HCT116 (cell line): ENCODE data around the gene PEMT. TPM values are rescaled to one million over a fixed set of nuclear protein-coding genes. Genes with fewer than 3 reads are reported as not detected.

Source experiments
- ATAC-seq: fragments of 200-7000 bp; cut with Tn5 transposase; 2 replicates; pipeline ENCODE4 v1.9.1; 2020; ENCODE audit warnings: mild to moderate bottlenecking, moderate library complexity
- BruUV-seq: library from RNA; stranded (reverse); fragments of 400-500 nt; replicated peaks from 2 replicates; lab custom pipeline; 2021; lab: Mats Ljungman, UMichigan
- CTCF ChIA-PET: fragments of 300-600 bp; sonication (Branson Sonifier 250); formaldehyde crosslinking; loops from one replicate; lab custom pipeline; 2021; ENCODE audit warnings: antibody characterized with exemption; lab: Charles Lee
- POLR2A ChIA-PET: fragments of 300-600, 350-600 bp; sonication (Branson Sonifier 250); formaldehyde crosslinking; loops from one replicate; lab custom pipeline; 2021; ENCODE audit warnings: antibody characterized with exemption; lab: Charles Lee
- RAD21 ChIA-PET, 2 experiments: fragments of 300-600 bp; sonication (Branson Sonifier 250); formaldehyde crosslinking; loops; one replicate each; lab custom pipeline; 2023; ENCODE audit warnings: low total read pairs in 2 of 2; ENCODE audit not compliant: uncharacterized antibody in 2 of 2, unreplicated experiment in 2 of 2, low non-redundant PET in 1 of 2; lab: Charles Lee
- DNase-seq: peaks from one replicate; pipeline ENCODE4 v3.0.0-alpha.2; 2010; ENCODE audit warnings: low read depth, low spot score
- H2AFZ ChIP-seq: fragments of 200-600 bp; shearing (Covaris generic), sonication (generic); 2 replicates; pipeline ENCODE4 v1.6.1; 2017; ENCODE audit warnings: low read depth, mixed run types, mixed read lengths, antibody characterized with exemption, low read length; ENCODE audit not compliant: poor library complexity, severe bottlenecking
- H3K27ac ChIP-seq: 2 replicates; pipeline ENCODE4 v1.5.1; 2012; ENCODE audit warnings: low read depth, low read length
- H3K27me3 ChIP-seq: fragments of 200-600 bp; sonication (generic); 2 replicates; pipeline ENCODE4 v1.6.1; 2016; ENCODE audit warnings: mixed run types, low read length, mixed read lengths; ENCODE audit not compliant: insufficient read depth
- H3K36me3 ChIP-seq, 2 experiments: fragments of 200-500 bp in 1 of 2; fragments of 200-600 bp in 1 of 2; sonication (Bioruptor generic) in 1 of 2; sonication (generic) in 1 of 2; 2 replicates each; pipeline versions ENCODE4 v1.5.1 to v1.6.1; 2014 to 2016; ENCODE audit warnings: low read length in 2 of 2, inconsistent platforms in 1 of 2, mixed read lengths in 1 of 2, mixed run types in 1 of 2; ENCODE audit not compliant: insufficient read depth in 2 of 2, control insufficient read depth in 1 of 2
- H3K4me1 ChIP-seq, 2 experiments: fragments of 200-600 bp in 1 of 2; sonication (generic) in 1 of 2; 2 replicates each; pipeline versions ENCODE4 v1.5.1 to v1.6.1; 2012 to 2017; ENCODE audit warnings: low read length in 2 of 2, inconsistent platforms in 1 of 2, mild to moderate bottlenecking in 1 of 2, mixed read lengths in 1 of 2, mixed run types in 1 of 2, moderate library complexity in 1 of 2; ENCODE audit not compliant: insufficient read depth in 2 of 2, control insufficient read depth in 1 of 2
- H3K4me2 ChIP-seq: fragments of 200-600 bp; sonication (generic); 2 replicates; pipeline ENCODE4 v1.6.1; 2017; ENCODE audit warnings: mixed run types, low read length, mixed read lengths
- H3K4me3 ChIP-seq, 2 experiments: fragments of 200-600 bp in 1 of 2; sonication (generic) in 1 of 2; replicated peaks in 1 of 2; 2 replicates each; pipeline ENCODE4 v1.5.1; 2011 to 2016; ENCODE audit warnings: low read length in 2 of 2, control low read depth in 1 of 2, low read depth in 1 of 2, mild to moderate bottlenecking in 1 of 2, mixed read lengths in 1 of 2, mixed run types in 1 of 2
- H3K79me2 ChIP-seq: fragments of 200-600 bp; sonication (generic); 2 replicates; pipeline ENCODE4 v1.6.1; 2017; ENCODE audit warnings: mild to moderate bottlenecking, mixed run types, low read length, moderate library complexity, mixed read lengths; ENCODE audit not compliant: insufficient read depth
- H3K9ac ChIP-seq: fragments of 200-600 bp; sonication (generic); 2 replicates; pipeline ENCODE4 v1.6.1; 2016; ENCODE audit warnings: low read length, mixed read lengths
- H3K9me2 ChIP-seq: fragments of 200-600 bp; sonication (generic), shearing (Covaris generic); 2 replicates; pipeline ENCODE4 v1.6.1; 2017; ENCODE audit warnings: mixed run types, mild to moderate bottlenecking, moderate library complexity; ENCODE audit not compliant: insufficient read depth
- H3K9me3 ChIP-seq, 2 experiments: fragments of 200-500 bp in 1 of 2; fragments of 200-600 bp in 1 of 2; sonication (Bioruptor generic) in 1 of 2; sonication (generic) in 1 of 2; 2 replicates each; pipeline ENCODE4 v1.6.1; 2014 to 2017; ENCODE audit warnings: low read length in 2 of 2, mixed read lengths in 2 of 2, inconsistent platforms in 1 of 2, low read depth in 1 of 2, mild to moderate bottlenecking in 1 of 2, mixed run types in 1 of 2, moderate library complexity in 1 of 2; ENCODE audit not compliant: control insufficient read depth in 1 of 2, insufficient read depth in 1 of 2
- H4K20me1 ChIP-seq: fragments of 200-600 bp; sonication (generic), shearing (Covaris generic); 2 replicates; pipeline ENCODE4 v1.6.1; 2017; ENCODE audit warnings: mixed run types, mild to moderate bottlenecking, moderate library complexity; ENCODE audit not compliant: insufficient read depth
- CBX3 ChIP-seq: IDR thresholded peaks from 2 replicates; pipeline ENCODE4 v1.6.1; 2012; ENCODE audit warnings: low read depth
- EGR1 ChIP-seq: IDR thresholded peaks from 2 replicates; pipeline ENCODE4 v1.6.1; 2012; ENCODE audit warnings: low read depth
- EZH2phosphoT487 ChIP-seq: fragments of 200-600 bp; IDR thresholded peaks from 2 replicates; pipeline ENCODE4 v1.6.1; 2018; ENCODE audit warnings: antibody characterized with exemption, borderline replicate concordance
- FOSL1 ChIP-seq: IDR thresholded peaks from 2 replicates; pipeline ENCODE4 v1.6.1; 2012; ENCODE audit warnings: low read depth
- JUND ChIP-seq: IDR thresholded peaks from 2 replicates; pipeline ENCODE4 v1.6.1; 2012
- MAX ChIP-seq: IDR thresholded peaks from 2 replicates; pipeline ENCODE4 v1.6.1; 2012
- RAD21 ChIP-seq: IDR thresholded peaks from 2 replicates; pipeline ENCODE4 v1.6.1; 2012; ENCODE audit warnings: low read depth, mild to moderate bottlenecking
- SRF ChIP-seq: IDR thresholded peaks from 2 replicates; pipeline ENCODE4 v1.6.1; 2012; ENCODE audit warnings: low read depth
- TCF7L2 ChIP-seq: IDR thresholded peaks from 2 replicates; pipeline ENCODE4 v1.7.0; 2011; ENCODE audit warnings: borderline replicate concordance, inconsistent platforms; ENCODE audit not compliant: insufficient read depth, insufficient read length; ENCODE audit errors: extremely low read depth
- YY1 ChIP-seq: IDR thresholded peaks from 2 replicates; pipeline ENCODE4 v1.6.1; 2011; ENCODE audit warnings: low read length, low read depth, moderate library complexity, mild to moderate bottlenecking; ENCODE audit not compliant: insufficient replicate concordance; ENCODE audit errors: extremely low read depth
- ZFX ChIP-seq: fragments of 450-650 bp; IDR thresholded peaks from 2 replicates; pipeline ENCODE4 v1.6.1; 2017
- ZNF274 ChIP-seq: fragments of 200-500 bp; sonication (Bioruptor generic); IDR thresholded peaks from 2 replicates; pipeline ENCODE4 v1.6.1; 2014; ENCODE audit warnings: mild to moderate bottlenecking, low read depth, low read length, inconsistent platforms
- intact Hi-C: fragments of 100-400 bp; cut with micrococcal nuclease; formaldehyde crosslinking; loops from 2 replicates; pipeline ENCODE4 v1.10.0; 2022
- total RNA-seq: library from RNA; stranded (reverse); gene quantifications from one replicate; pipeline ENCODE4 v1.2.1, GENCODE V29; 2021; ENCODE audit not compliant: unreplicated experiment
- TF ChIP-seq, protein P1 (sequence below): IDR thresholded peaks from 2 replicates; pipeline ENCODE4 v1.6.1; 2011; ENCODE audit warnings: mild to moderate bottlenecking, low read length, moderate library complexity; ENCODE audit not compliant: insufficient replicate concordance; ENCODE audit errors: extremely low read depth

Gene PEMT
- total RNA-seq, 1 experiment from 2014 or later: 52.1 TPM

- Histone ChIP-seq H4K20me1 (no peaks in the 10 kb centered on the region), H3K4me2 (no peak overlapping the region)
- DNase-seq: no peak
- TF ChIP-seq TCF7L2: no peak
- TF ChIP-seq RAD21: no peak
- TF ChIP-seq ZNF274: no peak
- no peak for TF ChIP-seq ZFX
- no peak for TF ChIP-seq FOSL1
- TF ChIP-seq SRF: no peak
- no peak for TF ChIP-seq EGR1
- no peak for TF ChIP-seq EZH2phosphoT487
- TF ChIP-seq YY1: no peak
- TF ChIP-seq, protein P1, sequence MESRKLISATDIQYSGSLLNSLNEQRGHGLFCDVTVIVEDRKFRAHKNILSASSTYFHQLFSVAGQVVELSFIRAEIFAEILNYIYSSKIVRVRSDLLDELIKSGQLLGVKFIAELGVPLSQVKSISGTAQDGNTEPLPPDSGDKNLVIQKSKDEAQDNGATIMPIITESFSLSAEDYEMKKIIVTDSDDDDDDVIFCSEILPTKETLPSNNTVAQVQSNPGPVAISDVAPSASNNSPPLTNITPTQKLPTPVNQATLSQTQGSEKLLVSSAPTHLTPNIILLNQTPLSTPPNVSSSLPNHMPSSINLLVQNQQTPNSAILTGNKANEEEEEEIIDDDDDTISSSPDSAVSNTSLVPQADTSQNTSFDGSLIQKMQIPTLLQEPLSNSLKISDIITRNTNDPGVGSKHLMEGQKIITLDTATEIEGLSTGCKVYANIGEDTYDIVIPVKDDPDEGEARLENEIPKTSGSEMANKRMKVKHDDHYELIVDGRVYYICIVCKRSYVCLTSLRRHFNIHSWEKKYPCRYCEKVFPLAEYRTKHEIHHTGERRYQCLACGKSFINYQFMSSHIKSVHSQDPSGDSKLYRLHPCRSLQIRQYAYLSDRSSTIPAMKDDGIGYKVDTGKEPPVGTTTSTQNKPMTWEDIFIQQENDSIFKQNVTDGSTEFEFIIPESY: no peak
- no peak for TF ChIP-seq MAX
- no peak for TF ChIP-seq CBX3
- TF ChIP-seq JUND: no peak
- TF ChIP-seq, all 23 proteins: peak for 0
- Histone ChIP-seq H3K9me2 (no peaks in the 10 kb centered on the region), H3K4me3 (no peak overlapping the region), H3K27me3 (no peaks in the 10 kb centered on the region), H3K9me3 (no peaks in the 10 kb centered on the region), H3K79me2 (no peaks in the 10 kb centered on the region), H2AFZ (no peak overlapping the region), H3K36me3 (no peaks in the 10 kb centered on the region), H3K27ac (no peak overlapping the region), H3K9ac (no peak overlapping the region), H3K4me1 (no peaks in the 10 kb centered on the region)
- RAD21 ChIA-PET: no interaction called here
- no TSS peak for BruUV-seq
- CTCF ChIA-PET: no interaction called here
- no peak for ATAC-seq
- intact Hi-C loops: no loop called here
- POLR2A ChIA-PET: no interaction called here
These were observed 46.3 kb downstream of the PEMT start for GRCh38 chr17:17545031-17545820.
